Measurements from ENCODE around the gene LRRC59.

DNA sequence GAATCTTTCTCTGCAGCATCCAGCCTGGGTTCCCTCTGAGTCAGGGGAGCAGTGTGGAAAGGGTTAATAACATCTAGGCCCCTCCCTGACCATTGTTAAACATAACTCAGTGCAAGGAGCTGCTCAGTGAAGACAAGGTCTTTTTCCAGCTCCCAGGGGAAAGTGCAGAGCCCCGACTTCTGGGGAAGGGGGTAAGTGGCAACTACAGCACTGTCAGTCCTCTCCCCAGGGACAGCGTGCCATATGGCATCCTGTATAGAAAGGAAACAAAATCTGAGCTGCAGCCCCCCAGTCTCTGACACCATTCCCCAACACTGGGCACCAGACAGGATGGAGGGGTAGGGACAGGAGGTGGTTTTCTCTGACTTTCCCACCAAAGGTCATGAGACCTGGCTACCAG is 32.2 kb downstream of the LRRC59 start:
- TF ChIP-seq, protein P1, sequence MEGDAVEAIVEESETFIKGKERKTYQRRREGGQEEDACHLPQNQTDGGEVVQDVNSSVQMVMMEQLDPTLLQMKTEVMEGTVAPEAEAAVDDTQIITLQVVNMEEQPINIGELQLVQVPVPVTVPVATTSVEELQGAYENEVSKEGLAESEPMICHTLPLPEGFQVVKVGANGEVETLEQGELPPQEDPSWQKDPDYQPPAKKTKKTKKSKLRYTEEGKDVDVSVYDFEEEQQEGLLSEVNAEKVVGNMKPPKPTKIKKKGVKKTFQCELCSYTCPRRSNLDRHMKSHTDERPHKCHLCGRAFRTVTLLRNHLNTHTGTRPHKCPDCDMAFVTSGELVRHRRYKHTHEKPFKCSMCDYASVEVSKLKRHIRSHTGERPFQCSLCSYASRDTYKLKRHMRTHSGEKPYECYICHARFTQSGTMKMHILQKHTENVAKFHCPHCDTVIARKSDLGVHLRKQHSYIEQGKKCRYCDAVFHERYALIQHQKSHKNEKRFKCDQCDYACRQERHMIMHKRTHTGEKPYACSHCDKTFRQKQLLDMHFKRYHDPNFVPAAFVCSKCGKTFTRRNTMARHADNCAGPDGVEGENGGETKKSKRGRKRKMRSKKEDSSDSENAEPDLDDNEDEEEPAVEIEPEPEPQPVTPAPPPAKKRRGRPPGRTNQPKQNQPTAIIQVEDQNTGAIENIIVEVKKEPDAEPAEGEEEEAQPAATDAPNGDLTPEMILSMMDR (IDR thresholded peaks at IDR 0.05; ENCODE audit: control extremely low read depth in 1 of 3, insufficient read depth in 1 of 3, low read depth in 1 of 3, low read length in 3 of 3): no peak
- TF ChIP-seq POLR2AphosphoS5 (IDR thresholded peaks at IDR 0.05; ENCODE audit: low read depth, low read length): no peak
- TF ChIP-seq POLR2A (IDR thresholded peaks at IDR 0.05; ENCODE audit: control extremely low read depth in 1 of 2, low read depth in 2 of 2, low read length in 2 of 2): no peak
- TF ChIP-seq SAP30 (IDR thresholded peaks at IDR 0.05; ENCODE audit: insufficient read depth, insufficient replicate concordance, low read length): no peak
- TF ChIP-seq SIX5 (IDR thresholded peaks at IDR 0.05; ENCODE audit: low read depth, low read length): no peak
- TF ChIP-seq TAF7 (optimal IDR thresholded peaks at IDR 0.05; ENCODE audit: borderline replicate concordance, low read depth, low read length): no peak
- TF ChIP-seq TCF12 (IDR thresholded peaks at IDR 0.05; ENCODE audit: low read depth, low read length): no peak
- TF ChIP-seq HDAC6 (IDR thresholded peaks at IDR 0.05; ENCODE audit: low read depth, low read length): no peak
- TF ChIP-seq BCL11A (IDR thresholded peaks at IDR 0.05; ENCODE audit: low read depth in 2 of 2, low read length in 2 of 2): no peak
- TF ChIP-seq GABPA (IDR thresholded peaks at IDR 0.05; ENCODE audit: borderline replicate concordance, insufficient read depth, low read length): no peak
- TF ChIP-seq, protein P2, sequence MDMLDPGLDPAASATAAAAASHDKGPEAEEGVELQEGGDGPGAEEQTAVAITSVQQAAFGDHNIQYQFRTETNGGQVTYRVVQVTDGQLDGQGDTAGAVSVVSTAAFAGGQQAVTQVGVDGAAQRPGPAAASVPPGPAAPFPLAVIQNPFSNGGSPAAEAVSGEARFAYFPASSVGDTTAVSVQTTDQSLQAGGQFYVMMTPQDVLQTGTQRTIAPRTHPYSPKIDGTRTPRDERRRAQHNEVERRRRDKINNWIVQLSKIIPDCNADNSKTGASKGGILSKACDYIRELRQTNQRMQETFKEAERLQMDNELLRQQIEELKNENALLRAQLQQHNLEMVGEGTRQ (IDR thresholded peaks at IDR 0.05; ENCODE audit: low read length): no peak
- no peak for TF ChIP-seq TAF1 (IDR thresholded peaks at IDR 0.05; ENCODE audit: low read depth, low read length)
- no peak for TF ChIP-seq EZH2 (IDR thresholded peaks at IDR 0.05; ENCODE audit: low read depth, low read length, severe bottlenecking)
